NT2/D1 (cell line): ENCODE data around the gene SLCO3A1.

Source experiments
- SUZ12 ChIP-seq: IDR thresholded peaks from 2 replicates; pipeline ENCODE4 v1.6.1; 2011; ENCODE audit not compliant: insufficient read length, insufficient read depth; ENCODE audit errors: extremely low read depth
- YY1 ChIP-seq: IDR thresholded peaks from 2 replicates; pipeline ENCODE4 v1.6.1; 2011; ENCODE audit not compliant: insufficient read length, insufficient read depth

- TF ChIP-seq YY1 (no peak), SUZ12 (no peak)
Measured at GRCh38 chr15:91898843-91899242, 45.3 kb downstream of the SLCO3A1 start.
